Adipose tissue (tissue), 3 donors: ENCODE measurements around the gene PLCG1. TPM values are rescaled to one million over a fixed set of nuclear protein-coding genes. Genes with fewer than 3 reads are reported as not detected.

ENCODE experiments used
- H3K27ac ChIP-seq: one replicate; pipeline ENCODE4 v1.5.1; 2013; ENCODE audit warnings: low read depth, low read length
- WGBS, 3 donors: extraction: QIAGEN DNeasy Blood & Tissue Kit; methylation state at CpG; one replicate each; pipeline ENCODE4 v1.1.7; 2013; 5-methylcytosine and 5-hydroxymethylcytosine counted together
- polyA plus RNA-seq, 3 donors: library from polyadenylated mRNA; stranded (reverse); fragments of 200-250 nt; gene quantifications; one replicate each; pipeline ENCODE4 v1.2.3, GENCODE V29; 2013
- donor health status: healthy with polysubstance abuse.
- donor health status: Bipolar disorder and iron deficiency.
- donor health status: healthy.

The PLCG1 gene
- polyA plus RNA-seq, 3 donors = 16.1 to 96.7 (median 38.9) TPM

- 90 to 97% (median 94%) methylated on average over 2 of the region's 2 CpGs for WGBS, 3 donors
- H3K27ac ChIP-seq = no peak overlapping the region
Observed at GRCh38 chr20:41183831-41184230, 46.5 kb downstream of the PLCG1 start.

GRCh38 chr20:41185013-41185757 is 47.8 kb downstream of the PLCG1 start:
- WGBS, 3 donors = 81 to 92% (median 91%) methylated on average over 11 of the region's 11 CpGs

GRCh38 chr20:41187668-41188067 is 50.3 kb downstream of the PLCG1 start:
- H3K27ac ChIP-seq = no peak overlapping the region

More at GRCh38 chr20:41185013-41185757, 47.8 kb downstream of the PLCG1 start:
- no peak overlapping the region for H3K27ac ChIP-seq

GRCh38 chr20:41191562-41192500 is 54.5 kb downstream of the PLCG1 start:
- H3K27ac ChIP-seq = no peak overlapping the region
- WGBS, 3 donors = 94 to 98% (median 95%) methylated on average over 5 of the region's 5 CpGs

- 94 to 100% (median 96%) methylated on average over 3 of the region's 3 CpGs for WGBS, 3 donors
- no peak overlapping the region for H3K27ac ChIP-seq
Observed at GRCh38 chr20:41192575-41192974, 55.2 kb downstream of the PLCG1 start.

- WGBS, 3 donors = 96 to 100% (median 97%) methylated on average over 1 of the region's 1 CpG
- no peak overlapping the region for H3K27ac ChIP-seq
Observed at GRCh38 chr20:41196653-41197225, 59.4 kb downstream of the PLCG1 start.

GRCh38 chr20:41198443-41198842 is 61.1 kb downstream of the PLCG1 start:
- WGBS, 3 donors = 97 to 100% (median 97%) methylated on average over 4 of the region's 4 CpGs
- no peak overlapping the region for H3K27ac ChIP-seq

GRCh38 chr20:41200446-41201202 is 63.3 kb downstream of the PLCG1 start:
- no peak overlapping the region for H3K27ac ChIP-seq
- WGBS, 3 donors = 76 to 86% (median 77%) methylated on average over 3 of the region's 3 CpGs

GRCh38 chr20:41201760-41202159 is 64.4 kb downstream of the PLCG1 start:
- no peak overlapping the region for H3K27ac ChIP-seq
- WGBS, 3 donors = 94 to 96% (median 96%) methylated on average over 8 of the region's 8 CpGs

GRCh38 chr20:41202426-41202825 is 65.1 kb downstream of the PLCG1 start:
- WGBS, 3 donors = 95 to 99% (median 97%) methylated on average over 10 of the region's 10 CpGs

GRCh38 chr20:41203660-41204059 is 66.3 kb downstream of the PLCG1 start:
- WGBS, 3 donors = 96 to 98% (median 97%) methylated on average over 9 of the region's 9 CpGs
- H3K27ac ChIP-seq = no peak overlapping the region

More at GRCh38 chr20:41202426-41202825, 65.1 kb downstream of the PLCG1 start:
- no peak overlapping the region for H3K27ac ChIP-seq

- H3K27ac ChIP-seq = no peak overlapping the region
- WGBS, 3 donors = 94 to 95% (median 95%) methylated on average over 8 of the region's 8 CpGs
Observed at GRCh38 chr20:41204304-41205265, 67.2 kb downstream of the PLCG1 start.

- H3K27ac ChIP-seq = no peak overlapping the region
- WGBS, 3 donors = 78 to 92% (median 91%) methylated on average over 11 of the region's 11 CpGs
Observed at GRCh38 chr20:41205313-41205712, 68.0 kb downstream of the PLCG1 start.

- no peak overlapping the region for H3K27ac ChIP-seq
- 59 to 80% (median 75%) methylated on average over 1 of the region's 1 CpG for WGBS, 3 donors
Observed at GRCh38 chr20:41213150-41213820, 75.9 kb downstream of the PLCG1 start.

GRCh38 chr20:41214202-41214601 is 76.9 kb downstream of the PLCG1 start:
- WGBS, 3 donors = 92 to 99% (median 98%) methylated on average over 3 of the region's 3 CpGs
- H3K27ac ChIP-seq = no peak overlapping the region

GRCh38 chr20:41214666-41215065 is 77.3 kb downstream of the PLCG1 start:
- WGBS, 3 donors = 96 to 98% (median 96%) methylated on average over 3 of the region's 3 CpGs
- H3K27ac ChIP-seq = no peak overlapping the region

- WGBS, 3 donors = 76 to 81% (median 79%) methylated on average over 5 of the region's 5 CpGs
Observed at GRCh38 chr20:41217422-41217821, 80.1 kb downstream of the PLCG1 start.

More at GRCh38 chr20:41217422-41217821, 80.1 kb downstream of the PLCG1 start:
- peak overlapping the region; percentile 17 for H3K27ac ChIP-seq
